Measurements from ENCODE around the gene COPS8. TPM values are rescaled to one million over a fixed set of nuclear protein-coding genes. Genes with fewer than 3 reads are reported as not detected.

Gene COPS8
- total RNA-seq, 1 experiment from 2014 or later = 51.0 TPM

- no peak for ATAC-seq
- H3K27me3 Mint-ChIP-seq (ENCODE audit: low read depth) = peaks cover 16% of the 10 kb centered on the region
- H3K4me3 Mint-ChIP-seq = no peak overlapping the region
- CTCF ChIA-PET = interaction anchor here (0.7 to 1.2 kb wide), 4 partner anchors 12 to 392 kb away, joined by 3 to 4 read pairs (median 3); no protein-coding TSS in a partner anchor
- DNase-seq (ENCODE audit: low spot score) = no peak
- POLR2A ChIA-PET = no interaction called here
- TF ChIP-seq GTF2I (CRISPR knock-in tag; conservative IDR thresholded peaks at IDR 0.05) = no peak
- no peak for TF ChIP-seq E2F5 (CRISPR knock-in tag; IDR thresholded peaks at IDR 0.05)
- no peak for TF ChIP-seq NR1H2 (CRISPR knock-in tag; IDR thresholded peaks at IDR 0.05)
- no peak for TF ChIP-seq ZNF263 (CRISPR knock-in tag; IDR thresholded peaks at IDR 0.05; ENCODE audit: low read depth)
- TF ChIP-seq NR3C1 (CRISPR knock-in tag; conservative IDR thresholded peaks at IDR 0.05; ENCODE audit: low read depth) = no peak
- no peak for TF ChIP-seq MLX (CRISPR knock-in tag; IDR thresholded peaks at IDR 0.05)
- TF ChIP-seq EMX1 (CRISPR knock-in tag; IDR thresholded peaks at IDR 0.05) = no peak
- TF ChIP-seq FOXP4 (CRISPR knock-in tag; IDR thresholded peaks at IDR 0.05) = no peak
- TF ChIP-seq ATF6 (CRISPR knock-in tag; IDR thresholded peaks at IDR 0.05) = no peak
- no peak for TF ChIP-seq ZMAT4 (CRISPR knock-in tag; IDR thresholded peaks at IDR 0.05)
- TF ChIP-seq RORB (CRISPR knock-in tag; IDR thresholded peaks at IDR 0.05) = no peak
- TF ChIP-seq TEAD4 (CRISPR knock-in tag; IDR thresholded peaks at IDR 0.05) = no peak
- TF ChIP-seq ZNF532 (CRISPR knock-in tag; IDR thresholded peaks at IDR 0.05; ENCODE audit: borderline replicate concordance) = no peak
- TF ChIP-seq ESRRA (CRISPR knock-in tag; IDR thresholded peaks at IDR 0.05; ENCODE audit: borderline replicate concordance) = no peak
- no peak for TF ChIP-seq SMAD3 (CRISPR knock-in tag; IDR thresholded peaks at IDR 0.05; ENCODE audit: borderline replicate concordance)
- no peak for TF ChIP-seq GRHL2 (CRISPR knock-in tag; IDR thresholded peaks at IDR 0.05; ENCODE audit: insufficient replicate concordance, severe bottlenecking)
- no peak for TF ChIP-seq JUN (CRISPR knock-in tag; IDR thresholded peaks at IDR 0.05)
- no peak for TF ChIP-seq PRRX2 (CRISPR knock-in tag; IDR thresholded peaks at IDR 0.05)
- peaks cover 21% of the 10 kb centered on the region for H3K9me3 Mint-ChIP-seq
- no peak overlapping the region for H3K27ac Mint-ChIP-seq
- no peaks in the 10 kb centered on the region for H3K4me1 Mint-ChIP-seq
- H3K36me3 Mint-ChIP-seq = no peaks in the 10 kb centered on the region
Measured at GRCh38 chr2:237120916-237121315, 35.2 kb downstream of the COPS8 start.

All from WTC11 (cell line).